GM18507 (cell line): ENCODE measurements around the gene CACNB2.
"Not testable (repeated sequence)": the region's sequence is repeated elsewhere in the genome, so short reads cannot be mapped to it uniquely, and the experiment has no call there.

ENCODE experiments used
- DNase-seq: peaks from one replicate; pipeline ENCODE4 v3.0.0; 2011; ENCODE audit warnings: low read depth; ENCODE audit not compliant: insufficient read length; ENCODE audit errors: extremely low spot score
- FAIRE-seq: peaks from 2 replicates; lab custom pipeline; 2011; peaks lifted over from hg19 to GRCh38; lab: Jason Lieb, UNC

Gene CACNB2

GRCh38 chr10:18570386-18570785 is 430.2 kb downstream of the CACNB2 start:
- FAIRE-seq, result not testable (repeated sequence)

GRCh38 chr10:18571076-18571475 is 430.9 kb downstream of the CACNB2 start:
- DNase-seq (no peak), FAIRE-seq (no peak)

More at GRCh38 chr10:18570386-18570785, 430.2 kb downstream of the CACNB2 start:
- not testable (repeated sequence) for DNase-seq

- FAIRE-seq, result no peak
- DNase-seq, result no peak
Observed at GRCh38 chr10:18571780-18572179, 431.6 kb downstream of the CACNB2 start.

- FAIRE-seq, result no peak
- no peak for DNase-seq
Observed at GRCh38 chr10:18572959-18573561, 432.8 kb downstream of the CACNB2 start.

GRCh38 chr10:18576586-18576985 is 436.4 kb downstream of the CACNB2 start:
- DNase-seq (no peak), FAIRE-seq (no peak)

- DNase-seq (no peak), FAIRE-seq (no peak)
Observed at GRCh38 chr10:18577823-18578685, 437.8 kb downstream of the CACNB2 start.

- no peak for FAIRE-seq
- DNase-seq, result no peak
Observed at GRCh38 chr10:18582803-18583202, 442.6 kb downstream of the CACNB2 start.

GRCh38 chr10:18583575-18584270 is 443.5 kb downstream of the CACNB2 start:
- FAIRE-seq, result no peak
- no peak for DNase-seq

GRCh38 chr10:18586637-18587036 is 446.4 kb downstream of the CACNB2 start:
- not testable (repeated sequence) for FAIRE-seq, DNase-seq

- DNase-seq, FAIRE-seq: not testable (repeated sequence)
Observed at GRCh38 chr10:18591141-18591540, 450.9 kb downstream of the CACNB2 start.
